Measurements from ENCODE around the gene EPHA6. TPM values are rescaled to one million over a fixed set of nuclear protein-coding genes. Genes with fewer than 3 reads are reported as not detected.

The EPHA6 gene
- total RNA-seq, 2 experiments from 2014 or later: not detected

DNA sequence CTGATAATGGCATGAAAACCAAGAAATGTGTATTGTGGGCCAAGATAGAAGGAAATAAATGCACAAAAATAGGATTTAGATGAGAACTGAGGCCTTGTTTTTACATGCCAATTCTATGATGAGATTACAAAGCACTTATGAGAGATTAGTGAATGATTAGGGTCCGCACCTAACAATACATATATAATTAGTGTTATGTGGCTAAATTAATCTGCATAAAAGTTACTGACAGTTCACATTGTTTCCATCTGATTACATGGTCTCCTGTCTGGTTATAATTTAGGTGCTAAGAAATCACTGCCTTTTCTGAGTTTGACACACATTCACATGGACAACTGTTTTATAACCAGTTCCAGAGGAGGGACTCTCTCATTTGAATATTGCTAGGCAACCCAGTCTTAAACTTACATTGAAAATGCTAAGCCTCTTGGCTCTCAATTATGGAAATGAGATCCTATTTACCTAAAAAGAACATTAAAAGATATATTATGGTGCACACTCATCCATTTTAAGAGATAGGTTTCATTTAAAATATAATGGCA, 833.1 kb downstream of the EPHA6 start:
- POLR2A ChIA-PET: no interaction called here
- CTCF ChIA-PET: no interaction called here
- Mint-ChIP-seq H3K9me3 (no peaks in the 10 kb centered on the region), H3K4me3 (no peak overlapping the region), H3K27ac (no peak overlapping the region), H3K27me3 (peaks cover 1% of the 10 kb centered on the region), H3K36me3 (ENCODE audit: low read depth) (no peaks in the 10 kb centered on the region), H3K4me1 (no peaks in the 10 kb centered on the region)
- no peak for DNase-seq

DNA sequence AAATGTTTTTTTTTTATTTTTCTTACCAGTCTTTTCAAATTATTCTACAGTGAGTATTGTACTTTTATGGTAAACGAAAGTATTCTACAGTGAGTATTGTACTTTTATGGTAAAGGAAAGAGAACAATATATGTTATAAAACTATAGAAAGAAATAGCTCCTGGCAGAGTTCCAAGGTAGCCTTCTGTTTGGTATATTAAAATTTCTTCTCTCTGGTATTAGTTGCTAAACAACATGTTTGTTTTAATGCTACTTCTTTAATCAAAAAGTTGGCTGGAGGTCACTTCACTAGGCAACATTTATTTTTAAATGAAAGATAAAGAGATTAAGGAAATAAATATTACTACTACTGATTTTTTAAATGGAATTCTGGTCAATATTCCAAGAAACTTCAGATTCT, 841.6 kb downstream of the EPHA6 start:
- POLR2A ChIA-PET: no interaction called here
- Mint-ChIP-seq H3K4me3 (no peak overlapping the region), H3K27ac (no peak overlapping the region), H3K4me1 (no peaks in the 10 kb centered on the region), H3K36me3 (ENCODE audit: low read depth) (no peaks in the 10 kb centered on the region), H3K9me3 (no peaks in the 10 kb centered on the region), H3K27me3 (peaks cover 3% of the 10 kb centered on the region)
- no peak for DNase-seq
- CTCF ChIA-PET: no interaction called here

DNA sequence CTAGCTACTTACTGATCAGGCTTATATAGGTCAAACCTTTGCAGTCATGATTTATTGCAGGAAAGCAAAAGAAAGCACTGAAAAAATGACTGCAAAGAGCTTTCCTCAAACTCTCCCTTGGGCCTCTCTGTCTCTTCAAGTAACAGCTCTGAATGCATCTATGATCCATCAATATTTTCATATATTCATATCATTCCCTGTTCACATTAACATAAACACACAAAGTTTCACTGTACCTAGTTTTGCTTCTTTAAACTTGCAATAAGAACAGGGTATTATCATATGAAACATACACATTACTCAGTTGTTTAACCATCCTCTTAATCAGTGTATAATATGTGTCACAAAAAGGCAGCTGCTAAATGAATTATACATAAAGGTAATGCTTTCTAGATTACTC, 842.2 kb downstream of the EPHA6 start:
- Mint-ChIP-seq H3K36me3 (ENCODE audit: low read depth) (no peaks in the 10 kb centered on the region), H3K9me3 (no peaks in the 10 kb centered on the region), H3K4me3 (no peak overlapping the region), H3K27ac (no peak overlapping the region), H3K4me1 (no peaks in the 10 kb centered on the region), H3K27me3 (peaks cover 3% of the 10 kb centered on the region)
- no peak for DNase-seq
- CTCF ChIA-PET: no interaction called here
- POLR2A ChIA-PET: no interaction called here

DNA sequence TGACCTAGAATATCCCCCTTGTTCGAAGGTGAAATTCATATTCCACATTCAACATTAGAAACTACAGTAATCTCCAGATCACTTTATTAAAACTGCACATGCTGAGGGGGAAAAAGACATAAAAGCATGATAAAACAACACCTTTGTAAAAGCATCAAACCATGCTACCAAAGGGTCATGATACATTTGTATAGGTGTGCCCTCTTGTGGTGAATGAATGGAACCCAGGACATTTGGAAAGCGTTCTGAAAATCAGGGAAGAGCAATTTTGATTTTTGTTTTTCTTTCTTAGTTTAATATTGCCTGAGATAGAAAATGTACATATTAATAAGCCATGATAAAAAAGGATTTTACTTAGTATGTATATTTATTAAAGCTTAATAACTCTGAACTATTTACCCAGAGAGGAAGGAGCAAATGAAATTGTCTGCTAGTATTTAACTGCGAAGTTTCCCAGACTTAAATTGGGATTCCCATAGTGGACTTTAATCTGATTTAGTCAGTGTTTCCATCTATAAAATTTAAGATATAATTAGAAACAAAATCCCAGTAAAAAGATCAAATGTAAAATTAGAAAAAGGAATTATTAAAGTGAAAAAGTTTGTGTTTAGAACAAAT, 844.4 kb downstream of the EPHA6 start:
- Mint-ChIP-seq H3K9me3 (no peaks in the 10 kb centered on the region), H3K27ac (no peak overlapping the region), H3K36me3 (ENCODE audit: low read depth) (no peaks in the 10 kb centered on the region), H3K27me3 (peaks cover 2% of the 10 kb centered on the region), H3K4me1 (no peaks in the 10 kb centered on the region), H3K4me3 (no peak overlapping the region)
- POLR2A ChIA-PET: no interaction called here
- CTCF ChIA-PET: no interaction called here
- DNase-seq: no peak

DNA sequence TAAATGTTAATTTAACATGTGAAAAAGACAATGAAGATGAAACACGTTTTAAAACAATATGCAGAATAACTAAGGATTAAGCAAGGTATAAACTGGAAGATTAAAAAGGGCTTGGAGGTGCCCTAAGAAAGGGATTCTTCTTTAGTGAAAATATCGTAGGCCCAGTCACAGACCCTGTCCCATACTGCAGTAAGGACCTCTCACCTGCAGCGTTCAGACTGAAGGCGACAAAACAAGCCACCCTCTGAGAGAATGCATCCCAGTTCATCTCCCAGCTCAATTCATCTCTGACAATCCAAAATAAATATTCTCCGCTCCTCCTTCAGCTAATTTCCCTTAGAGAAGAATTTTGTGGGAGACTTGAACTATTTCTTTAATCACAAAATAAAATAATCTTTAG, 847.9 kb downstream of the EPHA6 start:
- CTCF ChIA-PET: no interaction called here
- no peak for DNase-seq
- Mint-ChIP-seq H3K27ac (no peak overlapping the region), H3K36me3 (ENCODE audit: low read depth) (no peaks in the 10 kb centered on the region), H3K9me3 (no peaks in the 10 kb centered on the region), H3K4me1 (no peaks in the 10 kb centered on the region), H3K4me3 (no peak overlapping the region), H3K27me3 (peaks cover 2% of the 10 kb centered on the region)
- POLR2A ChIA-PET: no interaction called here

DNA sequence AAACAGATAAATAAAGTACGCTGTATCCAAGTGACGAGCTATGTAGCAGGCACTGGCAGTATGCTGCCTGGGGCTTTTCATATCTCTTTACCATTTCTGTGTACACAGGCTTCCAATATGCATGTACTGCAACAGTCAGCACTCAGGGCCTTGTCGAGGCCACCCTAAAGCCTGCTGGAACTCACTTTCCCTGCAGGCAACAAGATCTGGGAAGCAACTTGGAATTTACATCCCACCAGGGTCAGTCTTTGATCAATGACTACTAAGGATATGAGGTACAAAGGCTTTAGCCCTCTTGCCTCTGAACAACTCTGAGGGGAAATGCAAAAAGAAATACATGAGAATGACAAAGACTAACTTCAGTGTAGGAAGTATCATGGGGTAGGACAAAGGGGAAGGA, 848.4 kb downstream of the EPHA6 start:
- H3K36me3 Mint-ChIP-seq (ENCODE audit: low read depth): no peaks in the 10 kb centered on the region
- no peak overlapping the region for H3K27ac Mint-ChIP-seq
- no peaks in the 10 kb centered on the region for H3K9me3 Mint-ChIP-seq
- ChIA-PET POLR2A (no interaction called here), CTCF (no interaction called here)
- peaks cover under 1% of the 10 kb centered on the region for H3K27me3 Mint-ChIP-seq
- no peak for DNase-seq
- H3K4me1 Mint-ChIP-seq: no peaks in the 10 kb centered on the region
- H3K4me3 Mint-ChIP-seq: no peak overlapping the region

DNA sequence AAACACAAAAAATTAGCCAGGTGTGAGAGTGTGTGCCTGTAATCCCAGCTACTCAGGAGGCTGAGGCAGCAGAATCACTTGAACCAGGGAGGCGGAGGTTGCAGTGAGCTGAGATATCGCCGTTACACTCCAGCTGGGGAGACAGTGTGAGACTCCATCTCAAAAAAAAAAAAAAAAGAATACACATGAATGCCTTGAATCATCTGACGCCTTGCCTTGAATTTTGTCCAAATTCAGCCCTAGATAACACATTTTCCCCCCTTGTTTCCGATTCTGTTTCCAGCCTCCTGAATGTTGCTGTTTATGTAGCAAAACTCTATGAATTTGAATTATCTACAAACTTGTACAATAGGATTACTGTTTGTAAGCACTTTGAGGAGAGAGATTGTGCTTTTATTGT, 851.5 kb downstream of the EPHA6 start:
- no peak for DNase-seq
- ChIA-PET POLR2A (no interaction called here), CTCF (no interaction called here)
- Mint-ChIP-seq H3K4me1 (no peaks in the 10 kb centered on the region), H3K27me3 (no peaks in the 10 kb centered on the region), H3K27ac (no peak overlapping the region), H3K36me3 (ENCODE audit: low read depth) (no peaks in the 10 kb centered on the region), H3K4me3 (no peak overlapping the region), H3K9me3 (no peaks in the 10 kb centered on the region)

DNA sequence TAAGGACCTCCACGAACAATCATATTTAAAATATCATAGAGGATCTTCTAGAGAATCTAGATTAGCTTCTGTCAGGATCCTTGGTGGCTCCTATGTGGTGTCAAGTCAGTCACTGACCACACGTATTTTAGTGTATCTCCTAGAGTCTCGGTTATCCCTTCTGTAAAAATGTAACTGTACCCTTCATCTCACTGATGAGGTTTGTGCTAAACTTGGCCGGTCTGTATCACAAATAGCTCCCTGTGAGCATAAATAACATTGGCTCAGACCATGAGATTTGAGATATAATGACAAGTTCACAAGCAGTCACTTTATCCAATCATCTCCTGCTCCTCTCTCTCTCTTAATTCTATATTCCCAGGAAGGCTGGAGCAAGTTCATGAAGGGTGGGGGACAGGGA, 856.6 kb downstream of the EPHA6 start:
- CTCF ChIA-PET: no interaction called here
- no peaks in the 10 kb centered on the region for H3K4me1 Mint-ChIP-seq
- no peak overlapping the region for H3K4me3 Mint-ChIP-seq

DNA sequence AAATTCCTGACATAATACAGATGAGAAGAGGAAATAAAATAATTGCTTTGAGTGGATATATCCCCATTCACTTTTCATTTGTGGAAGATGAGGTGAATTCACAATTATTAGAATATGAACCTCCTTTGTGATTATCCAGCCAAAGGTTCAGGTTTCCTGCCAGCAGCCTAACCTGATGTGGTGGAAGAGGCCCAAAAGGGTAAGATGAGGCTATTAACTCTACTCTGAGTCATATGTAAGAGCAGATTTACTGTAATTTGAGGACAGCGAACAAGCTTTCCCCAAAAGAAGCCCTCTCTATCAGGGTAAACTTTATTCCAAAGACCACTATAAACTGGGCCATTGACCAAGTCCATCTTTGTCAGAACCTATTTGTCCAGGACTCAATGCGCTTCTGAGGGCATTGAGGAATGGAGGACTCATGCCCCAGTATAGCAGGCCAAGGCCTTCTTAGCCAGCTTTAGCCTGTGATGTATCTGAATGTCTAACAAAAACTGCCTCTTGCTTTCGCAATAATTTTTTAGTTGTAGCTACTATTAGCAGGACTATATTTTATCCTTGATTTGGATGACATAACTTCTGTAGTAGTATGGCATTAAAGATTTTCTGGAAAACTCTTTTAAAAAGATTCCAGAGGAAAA, 859.1 kb downstream of the EPHA6 start:
- H3K36me3 Mint-ChIP-seq (ENCODE audit: low read depth): no peaks in the 10 kb centered on the region
- peaks cover 2% of the 10 kb centered on the region for H3K27me3 Mint-ChIP-seq
- H3K4me1 Mint-ChIP-seq: no peaks in the 10 kb centered on the region
- no peak for DNase-seq
- no peaks in the 10 kb centered on the region for H3K9me3 Mint-ChIP-seq
- ChIA-PET POLR2A (no interaction called here), CTCF (no interaction called here)
- H3K27ac Mint-ChIP-seq: no peak overlapping the region
- H3K4me3 Mint-ChIP-seq: no peak overlapping the region

More for the DNA sequence above, 856.6 kb downstream of the EPHA6 start:
- no peaks in the 10 kb centered on the region for H3K27me3 Mint-ChIP-seq
- no peaks in the 10 kb centered on the region for H3K9me3 Mint-ChIP-seq
- POLR2A ChIA-PET: interaction anchor here (0.5 kb wide), 1 partner anchor 99 kb away, joined by 8 read pairs; no protein-coding TSS in a partner anchor
- no peak overlapping the region for H3K27ac Mint-ChIP-seq
- DNase-seq: no peak
- no peaks in the 10 kb centered on the region for H3K36me3 Mint-ChIP-seq (ENCODE audit: low read depth)

DNA sequence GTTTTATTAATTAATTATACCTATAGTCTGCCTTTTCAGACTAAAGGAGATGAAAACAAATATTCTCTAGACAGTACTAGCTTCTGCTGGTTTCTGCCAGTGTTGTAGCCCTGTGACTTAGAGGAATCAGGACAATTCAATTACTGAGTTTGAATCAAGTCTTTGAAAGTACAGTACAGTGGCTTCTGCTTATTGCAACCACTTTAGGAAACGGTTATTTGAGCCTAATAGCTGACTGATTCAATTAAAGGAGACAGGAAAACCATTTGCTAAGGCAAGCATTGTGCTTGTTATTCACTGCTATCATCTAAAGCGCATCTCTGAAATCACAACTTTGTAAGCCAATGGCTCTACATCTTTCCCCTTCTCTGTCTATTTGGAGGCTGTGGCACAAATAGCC, 860.1 kb downstream of the EPHA6 start:
- POLR2A ChIA-PET: no interaction called here
- no peak for DNase-seq
- no peak overlapping the region for H3K4me3 Mint-ChIP-seq
- H3K27me3 Mint-ChIP-seq: peaks cover 4% of the 10 kb centered on the region
- H3K9me3 Mint-ChIP-seq: no peaks in the 10 kb centered on the region
- H3K4me1 Mint-ChIP-seq: no peaks in the 10 kb centered on the region
- H3K27ac Mint-ChIP-seq: no peak overlapping the region
- H3K36me3 Mint-ChIP-seq (ENCODE audit: low read depth): no peaks in the 10 kb centered on the region
- CTCF ChIA-PET: no interaction called here

DNA sequence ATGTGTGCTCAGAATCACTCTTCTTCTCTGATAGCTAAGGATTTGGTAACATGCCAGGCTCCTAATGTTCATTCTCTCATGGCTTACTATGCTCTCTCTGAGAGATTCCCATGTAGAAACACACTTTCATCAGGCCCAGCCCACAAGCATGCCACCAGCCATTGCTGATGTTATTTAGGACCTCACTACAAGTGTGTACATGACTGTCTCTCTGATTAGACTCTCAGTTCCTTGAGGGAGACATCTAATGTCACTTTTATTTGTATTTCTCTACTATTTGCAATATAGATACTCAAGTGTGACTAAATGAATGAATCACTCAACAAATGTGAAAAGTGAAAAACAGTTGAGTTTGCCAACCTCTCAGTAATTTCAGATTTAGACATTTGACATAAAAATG, 865.8 kb downstream of the EPHA6 start:
- CTCF ChIA-PET: no interaction called here
- POLR2A ChIA-PET: no interaction called here

DNA sequence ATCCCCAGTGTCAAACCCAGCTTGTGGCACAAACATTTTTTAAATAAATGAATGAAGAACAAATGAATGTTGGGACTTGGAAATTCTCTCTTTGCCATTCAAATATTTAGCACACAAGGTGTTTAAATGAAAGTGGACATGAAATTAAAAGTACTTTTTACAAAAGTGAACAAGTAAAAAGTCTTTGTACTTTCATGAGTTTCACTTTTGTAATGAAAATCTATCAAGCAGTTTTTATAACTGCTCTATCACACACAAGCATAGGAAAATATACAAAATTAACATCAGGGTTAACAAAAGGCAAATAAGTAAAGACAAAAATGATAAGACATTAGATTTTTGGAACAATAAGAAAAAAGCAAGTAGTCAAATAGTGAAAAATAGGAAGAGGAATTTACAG, 866.3 kb downstream of the EPHA6 start:
- Mint-ChIP-seq H3K27ac (no peak overlapping the region), H3K4me1 (no peaks in the 10 kb centered on the region), H3K9me3 (no peaks in the 10 kb centered on the region), H3K27me3 (peaks cover 4% of the 10 kb centered on the region), H3K4me3 (no peak overlapping the region), H3K36me3 (ENCODE audit: low read depth) (no peaks in the 10 kb centered on the region)
- no peak for DNase-seq
- POLR2A ChIA-PET: no interaction called here
- CTCF ChIA-PET: no interaction called here

More for the DNA sequence above, 865.8 kb downstream of the EPHA6 start:
- Mint-ChIP-seq H3K9me3 (no peaks in the 10 kb centered on the region), H3K27ac (no peak overlapping the region), H3K4me1 (no peaks in the 10 kb centered on the region), H3K36me3 (ENCODE audit: low read depth) (no peaks in the 10 kb centered on the region), H3K27me3 (peaks cover 4% of the 10 kb centered on the region), H3K4me3 (no peak overlapping the region)
- DNase-seq: no peak

DNA sequence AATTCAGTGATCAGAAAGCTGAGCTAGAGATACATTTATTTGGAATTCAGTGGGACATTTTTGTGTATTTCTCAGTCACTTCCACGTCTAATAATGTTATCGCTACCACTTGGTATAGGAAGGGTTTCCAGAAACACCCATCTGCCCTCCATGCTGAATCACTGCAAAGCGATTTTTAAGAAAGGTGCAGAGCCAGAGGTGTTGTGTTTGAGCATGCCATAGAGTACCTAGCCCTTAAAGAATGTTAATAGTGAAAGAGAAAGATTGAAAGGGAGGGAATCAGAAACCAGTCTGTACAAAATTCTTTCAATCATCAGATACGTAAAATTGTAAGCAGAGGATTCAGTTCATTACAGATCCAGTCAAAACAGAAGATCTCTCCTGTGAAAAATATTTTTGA, 870.1 kb downstream of the EPHA6 start:
- no peaks in the 10 kb centered on the region for H3K36me3 Mint-ChIP-seq (ENCODE audit: low read depth)
- no peaks in the 10 kb centered on the region for H3K27me3 Mint-ChIP-seq
- POLR2A ChIA-PET: no interaction called here

DNA sequence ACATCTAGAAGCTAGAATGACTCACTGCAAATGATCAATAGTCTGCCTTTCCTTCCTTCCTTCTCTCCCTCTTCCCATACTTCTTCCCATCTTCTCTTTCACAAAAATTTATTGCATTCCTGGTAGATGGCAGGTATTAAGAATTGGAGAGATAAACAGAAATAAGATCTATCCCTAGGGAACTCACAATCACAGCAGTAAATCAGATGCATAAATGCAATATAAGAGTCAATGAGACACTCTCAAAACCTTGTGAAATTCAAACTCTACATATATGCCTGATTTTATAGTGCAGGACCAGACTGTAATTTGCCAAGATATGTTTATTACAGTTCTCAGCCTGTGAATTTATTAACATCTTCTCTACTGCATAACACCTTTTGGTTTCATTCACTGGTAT, 871.9 kb downstream of the EPHA6 start:
- no peaks in the 10 kb centered on the region for H3K27me3 Mint-ChIP-seq
- no peak overlapping the region for H3K27ac Mint-ChIP-seq
- no peak for DNase-seq
- no peaks in the 10 kb centered on the region for H3K36me3 Mint-ChIP-seq (ENCODE audit: low read depth)
- no peak overlapping the region for H3K4me3 Mint-ChIP-seq
- no peaks in the 10 kb centered on the region for H3K4me1 Mint-ChIP-seq
- POLR2A ChIA-PET: no interaction called here
- H3K9me3 Mint-ChIP-seq: no peaks in the 10 kb centered on the region
- CTCF ChIA-PET: no interaction called here

More for the DNA sequence above, 870.1 kb downstream of the EPHA6 start:
- no peak for DNase-seq
- H3K4me3 Mint-ChIP-seq: no peak overlapping the region
- no peaks in the 10 kb centered on the region for H3K9me3 Mint-ChIP-seq
- no peak overlapping the region for H3K27ac Mint-ChIP-seq
- CTCF ChIA-PET: no interaction called here
- H3K4me1 Mint-ChIP-seq: no peaks in the 10 kb centered on the region
